ENCODE data around the gene MAPKAP1.

Gene MAPKAP1

GRCh38 chr9:125558453-125559092 is 148.4 kb downstream of the MAPKAP1 start:
- peak; percentile 55 for DNase-seq

- DNase-seq = no peak
These were observed 150.8 kb downstream of the MAPKAP1 start for GRCh38 chr9:125556046-125556721.

GRCh38 chr9:125554726-125555125 is 152.3 kb downstream of the MAPKAP1 start:
- DNase-seq = no peak

- DNase-seq = no peak
These were observed 155.2 kb downstream of the MAPKAP1 start for GRCh38 chr9:125551781-125552180.

GRCh38 chr9:125549891-125550885 is 156.8 kb downstream of the MAPKAP1 start:
- no peak for DNase-seq

GRCh38 chr9:125549465-125549871 is 157.5 kb downstream of the MAPKAP1 start:
- no peak for DNase-seq

GRCh38 chr9:125549039-125549438 is 158.0 kb downstream of the MAPKAP1 start:
- no peak for DNase-seq

GRCh38 chr9:125548141-125548540 is 158.9 kb downstream of the MAPKAP1 start:
- no peak for DNase-seq

- DNase-seq = no peak
These were observed 159.6 kb downstream of the MAPKAP1 start for GRCh38 chr9:125547368-125547767.

GRCh38 chr9:125545845-125546244 is 161.2 kb downstream of the MAPKAP1 start:
- DNase-seq = no peak

- no peak for DNase-seq
These were observed 161.9 kb downstream of the MAPKAP1 start for GRCh38 chr9:125544988-125545651.

GRCh38 chr9:125544484-125544883 is 162.5 kb downstream of the MAPKAP1 start:
- DNase-seq = no peak

GRCh38 chr9:125541840-125542243 is 165.2 kb downstream of the MAPKAP1 start:
- no peak for DNase-seq

- no peak for DNase-seq
These were observed 166.5 kb downstream of the MAPKAP1 start for GRCh38 chr9:125540497-125540896.

GRCh38 chr9:125538092-125538473 is 168.9 kb downstream of the MAPKAP1 start:
- DNase-seq = no peak

GRCh38 chr9:125537442-125538091 is 169.4 kb downstream of the MAPKAP1 start:
- DNase-seq = no peak

GRCh38 chr9:125536776-125537175 is 170.2 kb downstream of the MAPKAP1 start:
- no peak for DNase-seq

GRCh38 chr9:125536167-125536772 is 170.7 kb downstream of the MAPKAP1 start:
- no peak for DNase-seq

GRCh38 chr9:125534971-125535701 is 171.9 kb downstream of the MAPKAP1 start:
- no peak for DNase-seq

- no peak for DNase-seq
These were observed 174.0 kb downstream of the MAPKAP1 start for GRCh38 chr9:125532812-125533594.

Measured in activated naive CD4-positive, alpha-beta T cell treated with anti-CD3 and anti-CD28 coated beads, Interleukin-2, amount 50 U/mL, for 16 hours (primary cell).